ENCODE results near the gene GTF2H4. TPM values are rescaled to one million over a fixed set of nuclear protein-coding genes. Genes with fewer than 3 reads are reported as not detected.

The GTF2H4 gene
- total RNA-seq, 2 experiments from 2014 or later, result 44.5 to 46.4 TPM

DNA sequence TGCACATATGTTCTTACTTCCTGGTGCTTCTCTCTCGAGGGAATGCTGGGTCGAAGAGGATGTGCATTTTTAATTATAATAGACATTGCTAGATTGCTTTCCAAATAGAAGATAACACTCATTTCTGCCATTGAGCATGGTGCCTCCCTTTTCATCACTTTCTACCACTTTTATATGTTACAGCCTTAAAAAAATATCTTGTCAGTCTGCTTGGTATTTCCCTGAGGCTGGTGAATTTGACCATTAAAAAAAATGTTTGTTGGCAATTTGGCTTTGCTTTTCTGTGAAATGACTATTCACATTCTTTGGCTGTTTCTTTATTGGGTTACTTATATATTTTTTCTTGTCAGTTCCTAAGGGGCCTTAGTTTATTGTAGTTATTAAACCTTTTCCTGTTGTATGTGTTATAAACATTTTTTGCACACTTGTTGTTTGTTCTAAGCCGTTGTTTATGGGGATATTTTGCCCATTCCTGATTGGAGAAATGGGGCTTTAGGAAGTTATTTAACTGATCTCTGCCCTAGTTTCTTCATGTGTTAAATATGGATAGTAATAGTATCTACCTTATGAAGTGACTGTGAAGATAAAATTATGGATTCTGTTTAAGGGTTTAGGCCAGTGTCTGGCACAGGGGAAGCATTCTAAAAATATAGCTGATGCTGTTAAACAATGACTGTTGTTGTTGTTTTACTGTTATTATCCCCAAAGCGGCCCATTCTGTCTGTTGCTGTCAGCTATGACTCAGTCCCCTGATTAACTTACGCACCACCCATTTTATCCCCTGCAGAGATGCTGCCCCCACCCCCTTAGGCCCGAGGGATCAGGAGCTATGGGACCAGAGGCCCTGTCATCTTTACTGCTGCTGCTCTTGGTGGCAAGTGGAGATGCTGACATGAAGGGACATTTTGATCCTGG is 19.8 kb upstream of the GTF2H4 start:
- Mint-ChIP-seq H3K4me3 (no peak overlapping the region), H3K4me1 (peaks cover 30% of the 10 kb centered on the region), H3K36me3 (no peaks in the 10 kb centered on the region), H3K27ac (no peak overlapping the region), H3K27me3 (no peaks in the 10 kb centered on the region), H3K9me3 (no peaks in the 10 kb centered on the region)
- DNase-seq, result no peak

- DNase-seq, result no peak
- no peaks in the 10 kb centered on the region for H3K36me3 Mint-ChIP-seq
- H3K9me3 Mint-ChIP-seq, result no peaks in the 10 kb centered on the region
- H3K27me3 Mint-ChIP-seq, result no peaks in the 10 kb centered on the region
- H3K4me1 Mint-ChIP-seq, result peaks cover 23% of the 10 kb centered on the region
- no peak overlapping the region for H3K27ac Mint-ChIP-seq
- no peak overlapping the region for H3K4me3 Mint-ChIP-seq
Observed at GRCh38 chr6:30888816-30889495, 19.1 kb upstream of the GTF2H4 start.

DNA sequence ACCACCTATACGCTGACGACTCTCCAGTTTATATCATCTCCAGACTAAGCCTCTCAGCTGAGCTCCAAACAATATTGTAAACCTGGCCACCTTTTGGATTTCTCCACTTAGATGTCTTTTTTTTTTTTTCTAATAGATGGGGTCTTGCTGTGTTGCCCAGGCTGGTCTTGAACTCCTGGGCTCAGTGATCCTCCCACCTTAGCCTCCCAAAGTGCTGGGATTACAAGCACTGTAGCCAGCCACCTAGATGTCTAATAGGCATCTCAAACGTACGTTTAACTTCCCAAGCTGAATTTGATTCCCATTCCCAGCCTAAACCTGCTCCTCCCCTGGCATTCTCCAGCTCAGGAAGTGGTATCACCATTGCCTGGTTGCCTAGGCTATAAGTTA is 18.5 kb upstream of the GTF2H4 start:
- Mint-ChIP-seq H3K36me3 (no peaks in the 10 kb centered on the region), H3K9me3 (no peaks in the 10 kb centered on the region), H3K4me3 (no peak overlapping the region), H3K27ac (no peak overlapping the region), H3K27me3 (no peaks in the 10 kb centered on the region), H3K4me1 (peaks cover 23% of the 10 kb centered on the region)
- no peak for DNase-seq

GRCh38 chr6:30889921-30890645 is 17.9 kb upstream of the GTF2H4 start:
- Mint-ChIP-seq H3K9me3 (no peaks in the 10 kb centered on the region), H3K36me3 (no peaks in the 10 kb centered on the region), H3K27me3 (no peaks in the 10 kb centered on the region), H3K4me3 (no peak overlapping the region), H3K27ac (no peak overlapping the region), H3K4me1 (peaks cover 19% of the 10 kb centered on the region)
- no peak for DNase-seq

GRCh38 chr6:30890646-30891449 is 17.2 kb upstream of the GTF2H4 start:
- peaks cover 12% of the 10 kb centered on the region for H3K4me1 Mint-ChIP-seq
- H3K27me3 Mint-ChIP-seq, result no peaks in the 10 kb centered on the region
- H3K9me3 Mint-ChIP-seq, result no peaks in the 10 kb centered on the region
- H3K4me3 Mint-ChIP-seq, result no peak overlapping the region
- no peak for DNase-seq
- no peaks in the 10 kb centered on the region for H3K36me3 Mint-ChIP-seq
- H3K27ac Mint-ChIP-seq, result no peak overlapping the region

DNA sequence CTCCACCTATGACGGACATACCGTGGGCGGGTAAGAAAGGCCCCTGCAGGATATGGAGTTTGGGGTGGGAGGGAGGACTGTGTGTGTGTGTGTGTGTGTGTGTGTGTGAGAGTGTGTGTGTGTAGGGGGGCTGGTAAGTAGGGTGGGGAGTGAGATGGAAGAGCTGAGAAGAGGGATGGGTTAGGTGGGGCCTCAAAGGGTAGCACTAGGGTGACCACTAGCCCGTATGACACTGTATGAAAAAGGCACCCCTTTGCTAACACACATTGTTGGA is 16.6 kb upstream of the GTF2H4 start:
- no peak overlapping the region for H3K27ac Mint-ChIP-seq
- H3K36me3 Mint-ChIP-seq, result no peaks in the 10 kb centered on the region
- no peak overlapping the region for H3K4me3 Mint-ChIP-seq
- no peaks in the 10 kb centered on the region for H3K9me3 Mint-ChIP-seq
- H3K27me3 Mint-ChIP-seq, result no peaks in the 10 kb centered on the region
- no peak for DNase-seq
- peaks cover 6% of the 10 kb centered on the region for H3K4me1 Mint-ChIP-seq

GRCh38 chr6:30891816-30892538 is 16.0 kb upstream of the GTF2H4 start:
- Mint-ChIP-seq H3K36me3 (no peaks in the 10 kb centered on the region), H3K4me3 (no peak overlapping the region), H3K4me1 (peaks cover under 1% of the 10 kb centered on the region), H3K27me3 (no peaks in the 10 kb centered on the region), H3K27ac (no peak overlapping the region), H3K9me3 (no peaks in the 10 kb centered on the region)
- DNase-seq, result no peak

GRCh38 chr6:30893001-30893591 is 14.9 kb upstream of the GTF2H4 start:
- H3K27me3 Mint-ChIP-seq, result no peaks in the 10 kb centered on the region

DNA sequence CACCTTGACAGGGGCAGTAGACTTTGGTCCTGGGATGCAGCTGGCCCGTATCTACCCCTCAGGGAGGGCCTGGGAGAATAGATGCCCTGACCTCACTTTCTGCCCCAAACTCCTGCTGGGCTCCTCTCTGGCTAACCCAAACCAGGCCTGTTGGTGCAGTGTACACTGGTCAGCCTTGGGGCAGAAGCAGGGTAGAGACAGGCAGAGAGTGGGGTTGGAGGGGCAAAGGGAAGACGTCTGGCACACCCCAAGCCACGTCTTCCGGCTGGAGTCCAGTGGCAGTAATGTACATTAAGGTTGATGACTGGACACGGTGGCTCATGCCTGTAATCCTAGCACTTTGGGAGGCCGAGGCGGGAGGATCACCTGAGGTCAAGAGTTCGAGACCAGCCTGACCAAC is 14.3 kb upstream of the GTF2H4 start:
- Mint-ChIP-seq H3K4me3 (no peak overlapping the region), H3K27me3 (no peaks in the 10 kb centered on the region), H3K27ac (no peak overlapping the region), H3K4me1 (no peaks in the 10 kb centered on the region), H3K36me3 (peaks cover 2% of the 10 kb centered on the region), H3K9me3 (no peaks in the 10 kb centered on the region)
- no peak for DNase-seq

More at GRCh38 chr6:30893001-30893591, 14.9 kb upstream of the GTF2H4 start:
- Mint-ChIP-seq H3K4me3 (no peak overlapping the region), H3K27ac (no peak overlapping the region), H3K4me1 (no peaks in the 10 kb centered on the region), H3K36me3 (no peaks in the 10 kb centered on the region), H3K9me3 (no peaks in the 10 kb centered on the region)
- DNase-seq, result no peak

DNA sequence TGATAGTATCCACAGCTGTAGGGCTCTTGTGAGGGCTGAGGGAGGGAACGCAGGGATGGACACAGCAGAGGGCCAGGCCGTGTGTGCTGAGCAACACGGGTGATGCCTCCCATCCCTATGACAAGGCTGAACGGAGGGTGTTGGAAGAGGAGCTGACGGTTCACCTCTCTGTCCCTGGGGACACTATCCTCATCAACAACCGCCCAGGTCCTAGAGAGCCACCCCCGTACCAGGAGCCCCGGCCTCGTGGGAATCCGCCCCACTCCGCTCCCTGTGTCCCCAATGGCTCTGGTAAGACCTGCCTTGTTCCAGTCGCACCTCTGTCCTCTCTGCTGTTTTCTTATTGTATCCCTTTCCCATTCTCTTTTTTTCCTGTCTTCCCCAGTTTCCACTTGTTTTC is 13.6 kb upstream of the GTF2H4 start:
- Mint-ChIP-seq H3K4me1 (no peaks in the 10 kb centered on the region), H3K36me3 (peaks cover 2% of the 10 kb centered on the region), H3K9me3 (no peaks in the 10 kb centered on the region), H3K4me3 (no peak overlapping the region), H3K27me3 (no peaks in the 10 kb centered on the region), H3K27ac (no peak overlapping the region)
- no peak for DNase-seq

- H3K4me3 Mint-ChIP-seq, result no peak overlapping the region
- peaks cover 2% of the 10 kb centered on the region for H3K36me3 Mint-ChIP-seq
- no peak overlapping the region for H3K27ac Mint-ChIP-seq
- no peak for DNase-seq
- H3K27me3 Mint-ChIP-seq, result no peaks in the 10 kb centered on the region
- H3K4me1 Mint-ChIP-seq, result no peaks in the 10 kb centered on the region
- H3K9me3 Mint-ChIP-seq, result no peaks in the 10 kb centered on the region
Observed at GRCh38 chr6:30894935-30895334, 13.1 kb upstream of the GTF2H4 start.

- no peak overlapping the region for H3K4me3 Mint-ChIP-seq
- no peaks in the 10 kb centered on the region for H3K27me3 Mint-ChIP-seq
- no peak overlapping the region for H3K27ac Mint-ChIP-seq
- peaks cover 2% of the 10 kb centered on the region for H3K4me1 Mint-ChIP-seq
- no peaks in the 10 kb centered on the region for H3K9me3 Mint-ChIP-seq
- peaks cover 2% of the 10 kb centered on the region for H3K36me3 Mint-ChIP-seq
- no peak for DNase-seq
Observed at GRCh38 chr6:30895343-30895742, 12.7 kb upstream of the GTF2H4 start.

- DNase-seq, result no peak
- peaks cover 2% of the 10 kb centered on the region for H3K36me3 Mint-ChIP-seq
- H3K27ac Mint-ChIP-seq, result no peak overlapping the region
- H3K4me1 Mint-ChIP-seq, result peaks cover 10% of the 10 kb centered on the region
- H3K27me3 Mint-ChIP-seq, result no peaks in the 10 kb centered on the region
- H3K9me3 Mint-ChIP-seq, result no peaks in the 10 kb centered on the region
- no peak overlapping the region for H3K4me3 Mint-ChIP-seq
Observed at GRCh38 chr6:30896541-30896940, 11.5 kb upstream of the GTF2H4 start.

- H3K4me3 Mint-ChIP-seq, result no peak overlapping the region
- no peaks in the 10 kb centered on the region for H3K9me3 Mint-ChIP-seq
- DNase-seq, result no peak
- H3K27ac Mint-ChIP-seq, result no peak overlapping the region
- H3K36me3 Mint-ChIP-seq, result peaks cover 2% of the 10 kb centered on the region
- no peaks in the 10 kb centered on the region for H3K27me3 Mint-ChIP-seq
- peaks cover 16% of the 10 kb centered on the region for H3K4me1 Mint-ChIP-seq
Observed at GRCh38 chr6:30897882-30898281, 10.1 kb upstream of the GTF2H4 start.
